ENCODE measurements around the gene R3HDM1.
"Not testable (repeated sequence)": the region's sequence is repeated elsewhere in the genome, so short reads cannot be mapped to it uniquely, and the experiment has no call there.

R3HDM1 gene

DNA sequence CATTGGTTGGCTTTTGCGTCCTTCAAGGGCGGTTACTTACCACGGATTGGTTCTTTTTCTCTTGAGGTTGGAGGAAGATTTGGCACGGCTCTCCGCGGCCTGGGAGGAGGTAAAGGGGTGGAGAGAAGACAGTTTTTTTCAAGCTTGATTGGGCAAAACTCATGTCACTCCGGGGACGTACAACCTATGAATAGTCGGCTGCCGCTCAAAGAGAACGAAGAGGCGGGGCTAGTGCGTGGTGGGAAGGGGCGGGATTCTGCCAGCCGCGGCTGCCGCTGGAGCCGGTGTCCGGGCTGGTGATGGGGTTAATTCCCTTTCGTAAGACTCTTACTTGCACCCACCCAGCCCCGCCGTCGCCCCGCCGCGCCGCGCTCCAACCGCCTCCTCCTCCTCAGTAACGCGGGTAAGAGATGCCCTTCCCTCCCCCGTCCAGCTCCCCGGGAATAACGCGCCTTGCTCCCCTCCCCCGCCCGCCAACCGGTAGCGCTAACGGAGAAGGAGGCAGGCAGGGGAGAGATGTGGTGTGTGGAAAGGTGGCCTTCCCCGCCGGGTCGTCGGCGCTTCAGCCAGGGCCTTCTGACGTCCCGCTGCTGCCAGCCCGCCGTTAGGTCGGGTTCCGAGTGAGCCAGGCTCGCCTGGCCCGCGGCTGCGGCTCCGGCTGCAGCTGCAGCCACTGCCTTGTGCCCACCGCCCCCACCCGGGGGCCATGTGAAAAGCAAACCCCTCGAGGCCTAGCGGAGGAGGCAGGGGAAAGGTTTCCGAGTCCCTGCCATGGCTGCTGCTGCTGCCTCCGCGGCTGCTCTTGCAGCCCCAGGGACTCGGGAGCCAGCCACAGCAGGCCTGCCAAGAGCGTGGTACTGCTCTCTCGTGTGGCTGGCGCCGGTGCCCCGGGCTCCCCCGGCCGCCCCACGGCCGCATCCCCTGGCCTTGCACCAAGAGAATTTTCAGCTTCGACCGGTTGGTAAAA, at the start of gene R3HDM1:
Gene R3HDM1 (plus strand): TSS at position 254 of the 967 bp plus-strand sequence. CDS start 73,362 bp downstream, outside the sequence.
- peak; percentile 67 to 99 (median 96) for DNase-seq

DNA sequence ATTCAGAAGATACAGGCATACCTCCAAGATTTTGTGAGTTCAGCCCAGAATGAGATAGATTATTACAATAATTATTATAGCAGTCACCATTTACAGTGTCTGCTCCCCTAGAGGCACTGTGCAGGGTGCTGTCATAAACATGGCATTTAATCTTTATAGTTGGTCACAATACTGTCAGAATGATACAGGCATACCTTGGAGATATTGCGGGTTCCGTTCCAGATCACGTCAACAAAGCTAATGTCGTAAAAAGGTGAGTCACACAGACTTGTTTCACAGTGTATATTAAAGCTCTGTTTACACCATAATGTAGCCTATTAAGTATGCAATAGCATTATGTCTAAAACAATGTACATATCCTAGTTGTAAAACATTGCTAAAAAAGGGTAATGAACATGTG, 45.8 kb upstream of the R3HDM1 start:
- DNase-seq = no peak

DNA sequence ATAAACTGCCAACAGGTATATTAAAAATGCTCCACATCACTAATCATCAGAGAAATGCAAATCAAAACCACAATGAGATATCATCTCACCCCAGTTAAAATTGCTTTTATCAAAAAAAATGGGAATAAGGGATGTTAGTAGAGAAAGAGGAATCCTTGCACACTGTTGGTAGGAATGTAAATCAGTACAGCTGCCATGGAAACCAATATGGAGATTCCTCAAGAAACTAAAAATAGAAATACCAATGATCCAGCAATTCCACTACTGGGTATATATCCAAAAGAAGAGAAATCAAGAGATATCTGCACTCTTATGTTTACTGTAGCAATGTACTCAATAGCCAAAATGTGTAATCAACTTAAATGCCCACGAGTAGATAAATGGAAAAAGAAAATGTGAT, 40.9 kb upstream of the R3HDM1 start:
- DNase-seq = no peak

DNA sequence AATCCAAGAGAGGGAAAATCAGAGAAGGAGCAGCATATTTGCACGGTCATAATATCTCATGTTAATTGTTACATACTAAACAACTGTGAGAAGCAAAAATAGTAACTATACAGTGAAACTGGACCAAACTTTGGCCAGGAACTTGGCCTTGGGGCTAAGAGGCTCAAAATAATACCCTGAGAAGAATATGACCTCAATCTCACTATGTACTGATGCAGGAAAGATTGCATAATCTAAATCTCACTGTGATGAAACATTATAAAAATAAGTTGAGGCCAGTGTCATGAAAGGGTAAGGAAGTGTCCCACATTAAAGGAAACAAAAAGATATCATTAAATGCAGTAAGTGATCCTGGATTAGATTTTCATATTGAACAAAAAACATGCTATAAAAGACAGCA, 36.8 kb upstream of the R3HDM1 start:
- DNase-seq = no peak

DNA sequence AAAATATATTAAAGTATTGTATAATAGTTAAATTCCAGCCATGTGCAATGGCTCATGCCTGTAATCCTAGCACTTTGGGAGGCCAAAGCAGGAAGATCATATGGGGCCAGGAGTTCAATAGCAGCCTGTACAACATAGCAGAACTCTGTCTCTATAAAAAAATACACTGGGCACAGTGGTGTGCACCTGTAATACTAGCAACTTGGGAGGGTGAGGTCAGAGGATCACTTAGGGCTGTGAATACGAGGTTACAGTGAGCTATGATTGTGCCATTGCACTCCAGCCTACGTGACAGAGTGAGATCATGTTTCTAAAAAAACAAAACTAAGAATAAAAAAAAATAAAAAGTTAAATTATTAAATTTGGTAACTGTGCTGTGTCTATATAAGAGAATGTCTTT, 36.4 kb upstream of the R3HDM1 start:
- no peak for DNase-seq

DNA sequence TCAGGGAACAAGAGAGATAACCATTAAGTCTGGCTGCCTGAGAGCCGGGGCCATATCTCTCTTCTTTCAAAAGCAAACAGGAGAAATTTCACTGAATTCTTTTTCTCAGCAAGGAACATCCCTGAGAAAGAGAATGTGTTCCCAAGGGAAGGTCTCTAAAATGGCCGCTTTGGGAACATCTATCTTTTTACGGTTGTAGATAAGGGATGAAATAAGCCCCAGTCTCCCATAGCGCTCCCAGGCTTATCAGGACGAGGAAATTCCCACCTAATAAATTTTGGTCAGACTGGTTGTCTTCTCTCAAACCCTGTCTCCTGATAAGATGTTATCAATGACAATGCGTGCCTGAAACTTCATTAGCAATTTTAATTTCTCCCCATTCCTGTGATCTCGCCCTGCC, 32.7 kb upstream of the R3HDM1 start:
- not testable (repeated sequence) for DNase-seq

DNA sequence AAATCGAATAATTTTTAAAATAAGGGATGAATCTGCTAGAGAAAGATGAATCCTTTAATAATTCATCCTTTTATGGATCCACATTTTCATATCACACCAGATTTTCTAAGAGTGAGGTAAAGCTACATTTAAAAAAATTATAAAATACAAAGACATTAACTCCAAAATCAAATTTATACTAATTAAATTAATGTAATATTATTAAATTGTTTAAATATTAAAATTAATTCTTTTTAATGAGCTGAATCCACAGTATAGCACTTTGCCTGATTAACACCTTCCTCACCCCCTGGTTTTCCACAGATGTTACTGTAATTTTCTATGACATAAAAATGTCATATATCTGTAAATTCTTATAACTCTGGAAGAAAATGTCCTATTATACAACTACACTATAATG, 26.5 kb upstream of the R3HDM1 start:
- DNase-seq = no peak

DNA sequence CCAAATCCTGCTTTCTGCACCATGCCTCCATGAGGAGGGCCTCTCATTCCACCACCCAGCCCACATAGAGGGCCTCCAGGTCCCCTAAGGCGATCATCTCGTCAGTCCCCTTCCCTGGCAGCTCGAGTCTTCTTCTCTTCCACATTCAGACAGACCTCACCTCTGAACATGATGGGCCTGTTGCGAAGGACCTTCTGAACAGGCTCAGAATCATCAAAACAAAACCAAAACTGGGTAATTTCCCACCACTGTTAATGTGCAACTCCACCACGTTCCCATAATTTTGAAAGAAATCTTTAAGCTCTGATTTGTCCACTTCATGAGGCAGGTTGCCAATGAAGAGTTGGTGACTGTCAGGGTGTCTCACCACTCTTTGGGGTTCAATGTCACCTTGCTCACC, 20.7 kb upstream of the R3HDM1 start:
- no peak for DNase-seq

DNA sequence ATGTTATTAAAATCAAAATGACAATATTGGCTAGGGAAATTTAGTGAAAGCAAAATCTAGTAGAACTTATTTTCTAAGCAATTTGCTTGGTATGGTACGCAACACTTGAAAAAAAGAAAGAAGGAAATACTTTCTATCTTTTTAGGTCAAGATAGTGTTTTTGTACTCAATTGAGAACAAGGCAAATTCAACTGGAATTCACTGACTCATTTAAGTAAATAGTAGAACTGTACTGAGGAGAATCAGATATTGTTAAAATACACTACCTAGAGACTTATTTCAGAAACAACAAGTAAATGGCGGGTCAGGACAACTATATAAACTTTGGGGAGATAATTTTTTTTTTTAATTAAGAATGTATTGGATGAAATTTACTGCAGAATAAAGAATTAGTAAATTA, 19.2 kb upstream of the R3HDM1 start:
- DNase-seq = no peak

DNA sequence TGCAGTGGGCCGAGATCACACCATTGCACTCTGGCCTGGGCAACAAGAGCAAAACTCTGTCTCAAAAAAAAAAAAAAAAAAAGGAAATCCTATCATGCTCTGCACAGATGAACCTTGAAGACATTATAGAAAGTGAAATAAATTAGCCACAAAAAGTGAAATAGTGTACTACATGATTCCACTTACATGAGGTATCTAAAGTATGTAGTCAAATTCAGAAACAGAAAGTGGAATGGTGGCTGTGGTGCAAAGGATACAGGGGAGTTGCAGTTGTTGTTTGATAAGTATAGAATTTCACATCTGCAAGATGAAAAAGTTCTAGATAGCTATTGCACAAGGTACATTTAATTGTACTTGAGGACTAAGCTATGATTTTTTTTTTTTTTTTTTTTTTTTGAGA, 5.5 kb upstream of the R3HDM1 start:
- DNase-seq = no peak

DNA sequence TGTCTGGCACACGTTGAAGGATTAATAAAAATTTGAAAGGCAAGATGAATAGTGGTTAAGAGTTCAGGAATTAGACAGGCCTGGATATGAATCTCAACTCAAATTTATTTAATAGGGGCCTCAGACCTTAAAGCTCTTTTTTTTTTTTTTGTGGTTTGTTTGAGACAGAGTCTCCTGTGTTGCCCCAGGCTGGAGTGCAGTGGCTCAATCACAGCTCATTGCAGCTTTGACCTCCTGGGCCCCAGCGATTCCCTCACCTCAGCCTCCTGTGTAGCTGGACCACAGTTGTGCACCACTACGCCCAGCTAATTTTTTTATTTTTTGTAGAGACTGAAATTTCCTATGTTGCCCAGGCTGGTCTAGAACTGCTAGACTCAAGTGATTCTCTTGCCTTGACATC, 3.3 kb upstream of the R3HDM1 start:
- DNase-seq = no peak

DNA sequence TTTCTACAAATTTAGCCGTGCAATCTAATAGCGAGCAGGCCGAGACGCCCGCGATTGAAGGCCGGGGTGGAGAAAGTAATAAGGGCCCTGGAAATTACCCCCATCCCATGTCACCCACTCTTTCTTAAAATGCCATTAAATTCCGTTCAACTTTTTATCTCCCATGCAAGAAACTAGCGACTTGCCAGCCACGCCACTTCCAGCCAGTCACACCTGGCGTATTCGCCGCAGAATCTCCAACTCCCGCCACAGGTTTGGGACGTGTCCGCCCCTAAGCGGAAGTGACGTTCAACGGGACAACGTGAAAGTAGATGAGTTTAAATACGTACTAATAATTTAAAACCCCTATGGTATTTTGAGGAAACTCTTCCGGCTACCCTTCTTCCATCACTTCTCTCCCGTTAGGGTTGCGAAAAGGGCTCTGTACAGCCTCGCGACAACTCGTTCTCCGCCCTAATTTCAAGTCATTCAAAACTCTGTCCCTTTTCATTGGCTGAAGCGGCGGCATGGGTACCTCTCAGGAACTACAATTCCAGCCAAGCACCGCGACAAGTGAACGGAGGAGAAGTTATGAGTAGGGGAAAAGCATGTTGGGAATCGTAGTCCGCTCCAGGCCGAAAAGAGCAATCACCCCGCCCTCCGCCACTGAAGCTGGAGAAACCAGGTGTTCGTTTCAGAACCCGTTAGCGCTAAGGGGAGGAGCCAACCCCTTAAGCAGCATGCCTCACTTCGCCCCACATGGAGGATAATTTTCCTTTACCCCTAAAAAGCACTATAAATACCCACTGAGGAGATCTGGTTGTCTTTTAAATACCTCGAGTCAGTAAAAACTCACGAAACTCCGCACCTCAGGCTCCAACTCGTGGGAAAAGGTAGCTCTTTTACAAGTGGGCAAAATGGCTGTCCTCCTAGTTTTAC, 712 bp upstream of the R3HDM1 start, which contains the start of gene ZRANB3:
Gene ZRANB3 (minus strand): TSS at position 906 of the 918 bp plus-strand sequence.
- peak; percentile 49 to 97 (median 92) for DNase-seq

DNA sequence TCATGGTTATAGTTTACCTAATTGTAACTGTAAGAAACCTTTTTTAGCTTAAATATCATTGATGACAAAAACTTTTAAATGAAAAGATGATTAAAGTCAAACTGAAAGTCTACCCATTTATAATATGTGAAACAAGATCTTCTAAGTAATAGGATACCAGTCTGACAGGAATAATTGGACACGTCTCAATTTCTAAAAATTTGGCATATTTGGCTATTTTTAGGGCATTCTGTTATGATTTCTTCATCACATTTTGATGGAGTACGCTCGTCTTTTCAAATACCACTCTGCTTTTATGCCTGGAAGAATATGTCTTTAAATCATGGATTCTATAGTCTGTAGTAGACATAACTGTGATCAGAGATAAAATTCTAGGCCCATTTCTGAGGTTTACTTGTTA, 1.3 kb downstream of the R3HDM1 start:
- DNase-seq = no peak

DNA sequence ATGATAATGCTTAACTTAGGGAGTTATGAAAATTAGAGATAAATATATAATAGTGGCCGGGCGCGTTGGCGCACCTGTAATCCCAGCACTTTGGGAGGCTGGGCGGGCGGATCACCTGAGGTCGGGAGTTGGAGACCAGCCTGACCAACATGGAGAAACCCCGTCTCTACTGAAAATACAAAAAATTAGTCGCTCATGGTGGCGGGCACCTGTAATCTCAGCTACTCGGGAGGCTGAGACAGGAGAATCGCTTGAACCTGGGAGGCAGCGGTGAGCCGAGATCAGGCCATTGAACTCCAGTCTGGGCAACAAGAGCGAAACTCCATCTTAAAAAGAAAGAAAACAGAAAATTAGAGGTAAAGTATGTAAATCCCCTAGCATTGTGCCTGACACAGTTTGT, 2.3 kb downstream of the R3HDM1 start:
- not testable (repeated sequence) for DNase-seq

DNA sequence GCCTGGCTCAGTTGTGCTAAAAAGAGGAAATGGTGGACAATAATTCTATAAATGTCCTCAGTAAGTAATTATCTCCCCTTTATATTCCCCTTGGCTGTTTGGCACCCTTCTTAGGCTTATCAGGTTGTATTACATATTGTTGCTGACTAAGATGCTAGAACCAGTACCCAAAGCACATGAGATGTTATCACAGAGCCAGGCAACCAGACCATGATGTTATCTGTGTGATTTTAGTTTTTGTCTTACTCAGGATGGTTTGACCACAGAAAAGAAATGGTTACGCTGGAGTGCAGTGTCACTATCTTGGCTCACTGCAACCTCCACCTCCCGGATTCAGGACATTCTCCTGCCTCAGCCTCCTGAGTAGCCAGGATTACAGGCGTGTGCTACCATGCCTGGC, 15.2 kb downstream of the R3HDM1 start:
- no peak for DNase-seq

DNA sequence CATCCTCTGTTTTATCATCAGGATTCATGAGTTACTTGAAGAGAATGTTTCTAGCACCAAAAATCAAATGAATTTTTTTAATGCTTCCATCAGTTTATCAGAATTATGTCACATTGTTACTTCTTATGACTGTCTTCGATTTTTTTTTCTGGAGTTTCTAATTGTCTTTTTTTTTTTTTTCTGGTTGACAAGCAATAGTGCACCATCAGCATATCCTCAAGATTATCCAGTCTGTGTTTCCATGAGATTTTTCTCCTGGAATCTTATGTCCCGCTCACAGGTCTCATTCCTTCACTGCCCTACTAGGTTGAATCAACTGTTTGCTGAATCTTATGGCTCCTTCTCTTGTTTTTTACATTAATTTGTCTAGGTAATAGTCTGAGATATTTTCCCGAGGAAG, 16.0 kb downstream of the R3HDM1 start:
- no peak for DNase-seq

DNA sequence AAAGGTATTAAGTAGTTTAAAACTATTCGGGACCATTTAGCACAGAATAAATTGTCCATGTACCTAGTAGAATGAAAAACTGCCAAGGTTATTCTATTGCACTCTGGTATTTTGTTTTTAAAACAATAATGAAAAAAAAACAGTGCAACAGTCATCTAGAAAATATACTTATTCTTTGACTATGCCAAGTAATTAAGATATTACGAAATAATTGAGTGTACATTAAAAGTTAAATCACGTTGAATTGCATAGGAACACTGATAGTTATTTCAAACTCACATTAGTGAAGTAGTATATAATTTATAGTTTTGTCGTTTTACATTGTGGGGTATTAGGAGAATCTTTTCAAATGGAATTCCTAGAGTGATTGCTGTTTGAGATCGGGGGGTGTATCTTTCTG, 20.1 kb downstream of the R3HDM1 start:
- no peak for DNase-seq

DNA sequence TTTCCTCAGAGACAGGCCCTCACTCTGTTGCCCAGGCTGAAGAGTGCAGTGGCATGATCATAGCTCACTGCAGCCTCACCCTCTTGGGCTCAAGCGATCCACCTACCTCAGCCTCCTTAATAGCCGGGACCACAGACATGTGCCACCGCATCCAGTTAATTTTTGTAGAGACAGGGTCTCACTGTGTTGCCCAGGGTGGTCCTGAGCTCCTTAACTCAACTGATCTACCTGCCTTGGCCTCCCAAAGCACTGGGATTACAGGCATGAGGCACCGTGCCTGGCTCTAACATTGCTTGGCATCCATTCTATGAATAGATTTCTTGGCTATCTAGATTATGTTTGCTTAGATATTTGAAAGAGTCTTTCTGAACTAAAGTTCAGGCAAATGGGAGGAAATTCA, 21.6 kb downstream of the R3HDM1 start:
- no peak for DNase-seq

DNA sequence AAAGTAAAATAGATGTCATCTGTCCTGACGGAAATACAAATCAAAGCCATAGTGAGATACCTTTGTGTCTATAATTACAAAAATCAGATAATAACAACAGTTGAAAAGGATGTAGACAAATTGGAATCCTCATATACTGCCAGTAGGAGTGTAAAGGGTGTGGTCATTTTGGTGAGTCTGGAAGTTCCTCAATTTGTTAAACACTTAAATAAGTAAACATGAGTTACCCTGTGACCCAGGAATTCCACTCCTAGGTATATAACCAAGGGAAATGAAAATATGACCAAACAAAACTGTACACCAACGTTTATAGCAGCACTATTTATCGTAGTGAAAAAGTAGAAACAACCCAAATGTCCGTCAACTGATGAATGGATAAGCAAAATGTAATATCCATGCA, 24.0 kb downstream of the R3HDM1 start:
- DNase-seq = no peak

DNA sequence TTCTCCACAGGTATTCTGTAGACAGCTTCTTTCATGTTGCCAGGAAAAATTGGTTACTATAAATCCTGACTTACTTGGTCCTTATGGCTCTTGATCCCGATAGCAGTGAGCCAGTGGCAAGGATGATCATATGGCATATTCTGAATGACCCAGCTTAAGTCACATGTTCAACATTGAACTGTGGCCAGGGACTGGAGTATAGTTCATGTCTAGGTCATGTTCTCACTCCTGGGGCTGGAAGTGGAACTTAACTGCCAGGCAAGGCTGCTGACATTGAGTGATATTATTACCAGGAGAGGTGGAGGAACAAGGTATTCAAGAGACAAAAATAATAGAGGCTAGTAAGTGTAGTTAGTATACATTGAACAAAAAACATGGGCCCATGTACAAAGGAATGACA, 26.2 kb downstream of the R3HDM1 start:
- no peak for DNase-seq

DNA sequence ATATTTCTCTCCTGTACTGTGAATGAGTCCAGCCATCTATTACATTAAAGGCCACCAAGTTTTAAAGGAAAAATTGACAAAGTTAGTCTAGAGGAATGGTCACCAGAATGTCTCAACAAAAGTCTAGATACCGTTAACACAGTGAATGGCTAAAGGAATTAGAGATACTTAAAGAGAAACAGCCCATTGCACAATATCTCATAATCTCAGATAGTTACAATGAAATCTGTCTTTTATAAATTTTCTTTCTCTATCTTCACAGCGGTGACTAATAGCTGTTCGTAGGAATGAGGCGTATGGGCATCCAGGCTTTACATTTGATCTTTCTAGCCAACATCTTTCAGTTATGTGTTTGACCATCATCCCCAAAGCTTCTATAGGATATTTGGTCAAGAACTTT, 30.6 kb downstream of the R3HDM1 start:
- DNase-seq = no peak

DNA sequence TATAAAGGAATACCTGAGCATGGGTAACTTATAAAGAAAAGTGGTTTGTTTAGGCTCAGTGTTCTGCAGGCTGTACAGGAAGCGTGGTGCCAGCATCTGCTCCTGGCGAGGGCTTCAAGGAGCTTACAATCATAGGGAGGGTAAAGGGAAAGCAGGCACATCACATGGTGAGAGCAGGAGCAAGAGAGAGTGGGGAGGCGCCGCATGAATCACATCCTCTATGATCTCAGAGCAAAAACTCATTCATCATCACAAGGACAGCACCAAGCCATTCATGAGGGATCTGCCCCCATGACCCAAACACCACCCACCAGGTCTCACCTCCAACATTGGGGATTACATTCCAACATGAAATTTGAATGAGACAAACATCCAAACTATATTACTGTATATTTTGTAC, 32.5 kb downstream of the R3HDM1 start:
- no peak for DNase-seq
